MM.1S (cell line): Measurements from ENCODE around the gene GFPT2.

ENCODE experiments used
- DNase-seq: peaks from one replicate; pipeline ENCODE4 v3.0.0-alpha.2; 2015
- H2AFZ ChIP-seq: fragments of 300-600 bp; sonication (generic); 2 replicates; pipeline ENCODE4 v1.6.0; 2016; ENCODE audit warnings: antibody characterized with exemption, low read length
- H3F3A ChIP-seq: fragments of 300-600 bp; sonication (generic); 2 replicates; pipeline ENCODE4 v1.6.1; 2016; ENCODE audit warnings: mild to moderate bottlenecking, antibody characterized with exemption, low read length, moderate library complexity, mixed read lengths; ENCODE audit not compliant: insufficient read depth
- H3K27ac ChIP-seq: fragments of 300-600 bp; sonication (generic); 2 replicates; pipeline ENCODE4 v1.5.1; 2016; ENCODE audit warnings: mild to moderate bottlenecking, low read length
- H3K27me3 ChIP-seq: fragments of 300-600 bp; sonication (generic); replicated peaks from 2 replicates; pipeline ENCODE4 v1.6.0; 2016; ENCODE audit warnings: low read length; ENCODE audit not compliant: insufficient read depth
- H3K36me3 ChIP-seq: fragments of 300-600 bp; sonication (generic); replicated peaks from 2 replicates; pipeline ENCODE4 v1.6.1; 2016; ENCODE audit warnings: mild to moderate bottlenecking, low read length, mixed read lengths; ENCODE audit not compliant: insufficient read depth
- H3K4me1 ChIP-seq: fragments of 300-600 bp; sonication (generic); 2 replicates; pipeline ENCODE4 v1.6.1; 2016; ENCODE audit warnings: low read length, mixed read lengths
- H3K4me2 ChIP-seq: fragments of 300-600 bp; sonication (generic); 2 replicates; pipeline ENCODE4 v1.6.0; 2016; ENCODE audit warnings: low read depth, low read length
- H3K4me3 ChIP-seq: fragments of 300-600 bp; sonication (generic); 2 replicates; pipeline ENCODE4 v1.5.1; 2016; ENCODE audit warnings: low read length, mixed read lengths
- H3K79me2 ChIP-seq: fragments of 300-600 bp; sonication (generic); 2 replicates; pipeline ENCODE4 v1.6.1; 2016; ENCODE audit warnings: mixed run types, low read length, mixed read lengths
- H3K9ac ChIP-seq: fragments of 300-600 bp; sonication (generic); 2 replicates; pipeline ENCODE4 v1.6.1; 2016; ENCODE audit warnings: low read length, mixed read lengths
- H3K9me2 ChIP-seq: fragments of 300-600 bp; sonication (generic); replicated peaks from 2 replicates; pipeline ENCODE4 v1.6.1; 2016; ENCODE audit warnings: mild to moderate bottlenecking, low read length, mixed read lengths; ENCODE audit not compliant: insufficient read depth
- H3K9me3 ChIP-seq: fragments of 300-600 bp; sonication (generic); replicated peaks from 2 replicates; pipeline ENCODE4 v1.6.1; 2016; ENCODE audit warnings: mild to moderate bottlenecking, low read length, mixed read lengths; ENCODE audit not compliant: insufficient read depth
- H4K20me1 ChIP-seq: fragments of 300-600 bp; sonication (generic); 2 replicates; pipeline ENCODE4 v1.6.1; 2016; ENCODE audit warnings: mild to moderate bottlenecking, low read length, moderate library complexity, mixed read lengths; ENCODE audit not compliant: insufficient read depth
- CTCF ChIP-seq: fragments of 300-600 bp; sonication (generic); IDR thresholded peaks from 2 replicates; pipeline ENCODE4 v1.5.1; 2016; ENCODE audit warnings: antibody characterized with exemption, low read length, mixed read lengths
- EZH2 ChIP-seq: fragments of 300-600 bp; sonication (generic); optimal IDR thresholded peaks from 2 replicates; pipeline ENCODE3; 2017; ENCODE audit warnings: low read depth, mild to moderate bottlenecking, antibody characterized with exemption, low read length, mixed read lengths
- EZH2phosphoT487 ChIP-seq: fragments of 300-600 bp; sonication (generic); IDR thresholded peaks from 2 replicates; pipeline ENCODE4 v1.6.1; 2018; ENCODE audit warnings: antibody characterized with exemption, low read length

Gene GFPT2

DNA sequence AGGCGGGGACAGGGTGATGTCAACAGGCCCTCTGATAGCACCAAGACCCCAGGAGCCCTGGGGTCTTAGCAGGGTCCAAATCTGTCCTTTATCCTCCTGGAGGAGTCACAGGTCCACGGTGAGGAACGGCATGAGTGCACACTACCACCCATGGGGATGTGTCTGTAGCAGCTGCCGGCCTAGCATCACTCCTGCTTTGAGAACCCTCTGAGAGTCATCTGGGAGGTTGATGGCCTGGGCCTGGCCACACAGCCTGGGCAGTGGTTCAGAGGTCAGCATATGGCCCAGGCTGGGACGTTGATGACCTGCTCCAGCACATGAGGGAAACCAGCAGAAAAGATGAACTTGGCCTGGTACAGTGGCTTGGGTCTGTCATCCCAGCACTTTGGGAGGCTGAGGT, 1.8 kb upstream of the GFPT2 start:
- no peak overlapping the region for H3K9ac ChIP-seq
- no peaks in the 10 kb centered on the region for H3K4me1 ChIP-seq
- no peak overlapping the region for H3K27ac ChIP-seq
- H3K9me3 ChIP-seq: no peaks in the 10 kb centered on the region
- H3K4me3 ChIP-seq: no peak overlapping the region
- no peak for DNase-seq
- H4K20me1 ChIP-seq: no peaks in the 10 kb centered on the region
- H3K79me2 ChIP-seq: no peaks in the 10 kb centered on the region
- H3K36me3 ChIP-seq: no peaks in the 10 kb centered on the region
- TF ChIP-seq EZH2 (no peak), EZH2phosphoT487 (no peak), CTCF (no peak)
- H3K4me2 ChIP-seq: no peak overlapping the region
- H2AFZ ChIP-seq: no peak overlapping the region
- H3K27me3 ChIP-seq: peaks cover 1% of the 10 kb centered on the region; the same call in 1 of the 2 replicates
- H3F3A ChIP-seq: no peaks in the 10 kb centered on the region
- no peaks in the 10 kb centered on the region for H3K9me2 ChIP-seq

GRCh38 chr5:180353980-180354452, 880 bp upstream of the GFPT2 start:
- H3K27ac ChIP-seq: no peak overlapping the region
- no peak for TF ChIP-seq EZH2
- no peak for TF ChIP-seq CTCF
- TF ChIP-seq EZH2phosphoT487: no peak
- H3K9me2 ChIP-seq: no peaks in the 10 kb centered on the region
- no peaks in the 10 kb centered on the region for H3F3A ChIP-seq
- H3K36me3 ChIP-seq: no peaks in the 10 kb centered on the region
- no peak overlapping the region for H3K4me3 ChIP-seq
- H4K20me1 ChIP-seq: no peaks in the 10 kb centered on the region
- H2AFZ ChIP-seq: no peak overlapping the region
- no peak overlapping the region for H3K4me2 ChIP-seq
- no peaks in the 10 kb centered on the region for H3K4me1 ChIP-seq
- H3K9ac ChIP-seq: no peak overlapping the region
- no peaks in the 10 kb centered on the region for H3K9me3 ChIP-seq
- H3K79me2 ChIP-seq: no peaks in the 10 kb centered on the region
- peaks cover 4% of the 10 kb centered on the region; the same call in 1 of the 2 replicates for H3K27me3 ChIP-seq
- no peak for DNase-seq

- Histone ChIP-seq H3K4me3 (no peak overlapping the region), H3K36me3 (no peaks in the 10 kb centered on the region), H2AFZ (no peak overlapping the region), H3K4me1 (no peaks in the 10 kb centered on the region), H3K4me2 (no peak overlapping the region), H3K27ac (no peak overlapping the region), H4K20me1 (no peaks in the 10 kb centered on the region), H3K9ac (no peak overlapping the region), H3F3A (no peaks in the 10 kb centered on the region), H3K9me3 (no peaks in the 10 kb centered on the region), H3K79me2 (no peaks in the 10 kb centered on the region), H3K9me2 (no peaks in the 10 kb centered on the region), H3K27me3 (peaks cover 4% of the 10 kb centered on the region; the same call in 1 of the 2 replicates)
- TF ChIP-seq CTCF (no peak), EZH2phosphoT487 (no peak), EZH2 (no peak)
- DNase-seq: no peak
These were observed 754 bp downstream of the GFPT2 start for GRCh38 chr5:180352116-180353047.
